NCI-H446 (cell line): ENCODE measurements around the gene LGI4.

Source experiments
- DNase-seq, 2 experiments: peaks; one replicate each; lab custom pipeline; 2025; lab: John Stamatoyannopoulos, UW

The LGI4 gene

GRCh38 chr19:35134601-35135242 lies at the start of gene LGI4:
TSS of gene LGI4 (minus strand) at chr19:35135059. CDS start at chr19:35134680, 379 bp downstream.
- DNase-seq, result no peak

GRCh38 chr19:35184267-35184666 lies 49.4 kb upstream of the LGI4 start:
- no peak for DNase-seq

GRCh38 chr19:35181387-35181786 lies 46.5 kb upstream of the LGI4 start:
- DNase-seq, result no peak

- no peak for DNase-seq
Measured at GRCh38 chr19:35179830-35180229, 45.0 kb upstream of the LGI4 start.

- DNase-seq, result no peak
Measured at GRCh38 chr19:35178701-35179100, 43.8 kb upstream of the LGI4 start.

GRCh38 chr19:35177377-35178274 lies 42.8 kb upstream of the LGI4 start:
- no peak for DNase-seq

- DNase-seq, result no peak
Measured at GRCh38 chr19:35176181-35176570, 41.3 kb upstream of the LGI4 start.

- DNase-seq, result no peak
Measured at GRCh38 chr19:35174226-35174625, 39.4 kb upstream of the LGI4 start.

- no peak for DNase-seq
Measured at GRCh38 chr19:35171730-35172129, 36.9 kb upstream of the LGI4 start.

- DNase-seq, result no peak
Measured at GRCh38 chr19:35170359-35171061, 35.7 kb upstream of the LGI4 start.

- no peak for DNase-seq
Measured at GRCh38 chr19:35169221-35169995, 34.5 kb upstream of the LGI4 start.

- no peak for DNase-seq
Measured at GRCh38 chr19:35168196-35168595, 33.3 kb upstream of the LGI4 start.

GRCh38 chr19:35167251-35168119 lies 32.6 kb upstream of the LGI4 start:
- no peak for DNase-seq

GRCh38 chr19:35166100-35167063 lies 31.5 kb upstream of the LGI4 start:
- no peak for DNase-seq

- no peak for DNase-seq
Measured at GRCh38 chr19:35165200-35166058, 30.6 kb upstream of the LGI4 start.

GRCh38 chr19:35164418-35164817 lies 29.6 kb upstream of the LGI4 start:
- DNase-seq, result no peak

GRCh38 chr19:35162471-35163326 lies 27.8 kb upstream of the LGI4 start:
- no peak for DNase-seq

GRCh38 chr19:35161434-35161743 lies 26.5 kb upstream of the LGI4 start:
- no peak for DNase-seq
